Dendritic cell treated with granulocyte-macrophage colony-stimulating factor and Interleukin-4, amounts not matched to agents 40 ng/mL and 50 ng/mL, for 4 days (primary cell): ENCODE data around the gene PHLPP2.
"Not testable (repeated sequence)": the region's sequence is repeated elsewhere in the genome, so short reads cannot be mapped to it uniquely, and the experiment has no call there.

Experiments
- H3K27ac Mint-ChIP-seq: one replicate; pipeline ENCODE4 v1.8.0; 2022; ENCODE audit warnings: mild to moderate bottlenecking, mixed read lengths
- H3K27me3 Mint-ChIP-seq: one replicate; pipeline ENCODE4 v1.8.0; 2022; ENCODE audit warnings: mild to moderate bottlenecking, mixed read lengths
- H3K36me3 Mint-ChIP-seq: one replicate; pipeline ENCODE4 v1.8.0; 2022; ENCODE audit warnings: low read depth, mixed read lengths
- H3K4me1 Mint-ChIP-seq: one replicate; pipeline ENCODE4 v1.8.0; 2022; ENCODE audit warnings: low read depth, mixed read lengths
- H3K4me3 Mint-ChIP-seq: one replicate; pipeline ENCODE4 v1.8.0; 2022; ENCODE audit warnings: mild to moderate bottlenecking, moderate library complexity, mixed read lengths
- H3K9me3 Mint-ChIP-seq: one replicate; pipeline ENCODE4 v1.8.0; 2022; ENCODE audit warnings: mixed read lengths
- intact Hi-C: fragments of 100-400 bp; cut with micrococcal nuclease; formaldehyde crosslinking; loops from one replicate; pipeline ENCODE4 v1.15.0; 2022

PHLPP2 gene

DNA sequence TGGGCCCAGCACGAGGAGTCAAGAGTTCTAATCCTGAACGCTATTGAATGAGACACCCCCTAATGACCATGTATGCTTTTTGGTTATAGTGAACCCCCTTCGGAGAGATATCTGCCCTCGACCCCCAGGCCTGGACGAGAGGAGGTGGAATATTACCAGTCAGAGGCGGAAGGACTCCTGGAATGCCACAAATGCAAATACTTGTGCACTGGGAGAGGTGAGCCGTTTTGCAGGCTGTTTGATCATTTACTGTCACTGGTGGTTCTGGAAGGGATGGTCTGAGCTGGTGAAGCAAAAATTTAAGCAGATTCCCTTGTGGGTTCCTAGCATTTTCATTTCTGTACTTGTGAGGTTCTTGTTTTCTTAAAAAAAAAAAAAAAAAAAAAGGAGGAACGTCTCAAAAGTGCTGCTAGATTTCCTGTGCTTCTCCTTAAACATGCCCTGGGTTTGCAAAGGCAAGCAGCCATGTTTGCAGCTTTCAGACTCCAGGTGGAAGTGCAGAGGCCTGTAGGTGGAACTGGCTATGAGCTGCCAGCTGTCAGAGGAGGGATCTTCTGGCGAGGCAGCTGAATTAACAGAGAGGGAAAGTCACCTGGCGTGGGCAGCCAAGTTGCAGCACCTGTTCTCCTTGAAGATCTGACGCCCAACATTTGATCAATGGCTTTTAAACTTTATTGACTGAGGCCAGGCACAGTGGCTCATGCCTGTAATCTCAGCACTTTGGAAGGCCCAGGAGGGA is 95.1 kb downstream of the PHLPP2 start:
- Mint-ChIP-seq H3K9me3 (no peaks in the 10 kb centered on the region), H3K4me3 (no peak overlapping the region), H3K27me3 (peaks cover 44% of the 10 kb centered on the region), H3K36me3 (no peaks in the 10 kb centered on the region), H3K4me1 (peaks cover 16% of the 10 kb centered on the region), H3K27ac (no peak overlapping the region)
- intact Hi-C loops, result no loop called here

DNA sequence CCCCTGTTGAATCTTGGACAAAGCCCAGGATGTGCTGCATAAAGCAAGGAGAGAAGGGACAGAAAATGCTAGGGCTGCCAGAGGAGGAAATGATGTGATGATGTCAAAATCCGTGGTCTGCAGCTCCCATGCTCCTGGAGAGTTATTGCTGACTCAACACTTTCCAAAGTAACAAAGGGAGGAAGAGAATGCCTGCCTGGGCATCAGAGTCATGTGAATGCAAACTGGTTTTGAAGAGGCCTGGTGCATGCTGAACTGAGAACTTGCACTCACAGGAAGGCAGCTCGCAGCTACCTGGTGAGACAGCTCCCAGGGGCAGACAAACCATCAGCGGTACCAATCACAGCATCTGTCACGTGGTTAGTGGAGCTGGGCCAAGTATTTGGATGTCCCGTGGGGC is 95.7 kb downstream of the PHLPP2 start:
- no peak overlapping the region for H3K27ac Mint-ChIP-seq
- peaks cover 16% of the 10 kb centered on the region for H3K4me1 Mint-ChIP-seq
- no peaks in the 10 kb centered on the region for H3K9me3 Mint-ChIP-seq

GRCh38 chr16:71627731-71628181 is 96.7 kb downstream of the PHLPP2 start:
- Mint-ChIP-seq H3K36me3 (no peaks in the 10 kb centered on the region), H3K9me3 (no peaks in the 10 kb centered on the region), H3K27me3 (peaks cover 44% of the 10 kb centered on the region), H3K4me3 (no peak overlapping the region), H3K4me1 (peaks cover 16% of the 10 kb centered on the region), H3K27ac (no peak overlapping the region)
- intact Hi-C loops, result no loop called here

More for the DNA sequence above, 95.7 kb downstream of the PHLPP2 start:
- H3K27me3 Mint-ChIP-seq, result peaks cover 44% of the 10 kb centered on the region
- intact Hi-C loops, result no loop called here
- H3K4me3 Mint-ChIP-seq, result no peak overlapping the region
- no peaks in the 10 kb centered on the region for H3K36me3 Mint-ChIP-seq

GRCh38 chr16:71626858-71627213 is 97.7 kb downstream of the PHLPP2 start:
- Mint-ChIP-seq H3K27me3 (peaks cover 48% of the 10 kb centered on the region), H3K4me3 (no peak overlapping the region), H3K36me3 (no peaks in the 10 kb centered on the region)

GRCh38 chr16:71626018-71626857 is 98.3 kb downstream of the PHLPP2 start, which contains the start of gene MARVELD3:
TSS of gene MARVELD3 (plus strand) at chr16:71626184. CDS start at chr16:71626230, 46 bp downstream.
- H3K27ac Mint-ChIP-seq, result no peak within 1 kb of the TSS
- peaks cover 16% of the 10 kb centered on the region for H3K4me1 Mint-ChIP-seq
- no peaks in the 10 kb centered on the region for H3K36me3 Mint-ChIP-seq
- no peaks in the 10 kb centered on the region for H3K9me3 Mint-ChIP-seq
- intact Hi-C loops, result no loop called here
- H3K27me3 Mint-ChIP-seq, result peaks cover 46% of the 10 kb centered on the region
- peak within 1 kb of the TSS; percentile 35 for H3K4me3 Mint-ChIP-seq

More at GRCh38 chr16:71626858-71627213, 97.7 kb downstream of the PHLPP2 start:
- no peak overlapping the region for H3K27ac Mint-ChIP-seq
- H3K4me1 Mint-ChIP-seq, result peaks cover 16% of the 10 kb centered on the region
- H3K9me3 Mint-ChIP-seq, result no peaks in the 10 kb centered on the region
- intact Hi-C loops, result no loop called here

GRCh38 chr16:71625113-71625850 is 99.2 kb downstream of the PHLPP2 start:
- H3K36me3 Mint-ChIP-seq, result no peaks in the 10 kb centered on the region
- no peaks in the 10 kb centered on the region for H3K9me3 Mint-ChIP-seq
- H3K4me1 Mint-ChIP-seq, result peaks cover 16% of the 10 kb centered on the region
- H3K27me3 Mint-ChIP-seq, result peaks cover 52% of the 10 kb centered on the region
- no peak overlapping the region for H3K27ac Mint-ChIP-seq
- no peak overlapping the region for H3K4me3 Mint-ChIP-seq
- intact Hi-C loops, result no loop called here

DNA sequence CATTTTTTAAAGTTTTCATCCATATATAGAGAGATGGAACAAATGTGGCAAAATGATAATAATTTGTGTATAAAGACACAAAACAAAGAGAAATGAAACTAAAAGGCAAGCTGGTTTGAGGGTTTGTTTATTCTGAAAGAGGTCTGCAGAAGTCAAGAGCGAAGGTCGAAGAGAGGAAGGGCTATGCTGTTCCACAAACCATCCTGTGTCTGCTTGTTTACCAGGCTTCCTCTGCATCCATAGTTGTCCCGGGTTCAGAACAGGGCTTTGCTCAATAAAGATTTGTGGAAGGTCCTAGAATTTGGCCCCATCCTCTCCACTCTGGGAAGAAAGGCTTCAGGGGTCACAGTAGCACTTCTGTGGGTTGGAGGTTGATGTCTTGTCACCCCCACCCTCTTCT is 100.9 kb downstream of the PHLPP2 start:
- Mint-ChIP-seq H3K4me3 (no peak overlapping the region), H3K27ac (no peak overlapping the region)
- intact Hi-C loops, result no loop called here

GRCh38 chr16:71622088-71622487 is 102.4 kb downstream of the PHLPP2 start:
- H3K27me3 Mint-ChIP-seq, result peaks cover 34% of the 10 kb centered on the region
- no peaks in the 10 kb centered on the region for H3K4me1 Mint-ChIP-seq
- H3K4me3 Mint-ChIP-seq, result no peak overlapping the region
- H3K36me3 Mint-ChIP-seq, result no peaks in the 10 kb centered on the region
- H3K27ac Mint-ChIP-seq, result no peak overlapping the region
- intact Hi-C loops, result no loop called here
- H3K9me3 Mint-ChIP-seq, result no peaks in the 10 kb centered on the region

More for the DNA sequence above, 100.9 kb downstream of the PHLPP2 start:
- Mint-ChIP-seq H3K4me1 (peaks cover 5% of the 10 kb centered on the region), H3K27me3 (peaks cover 45% of the 10 kb centered on the region), H3K36me3 (no peaks in the 10 kb centered on the region), H3K9me3 (no peaks in the 10 kb centered on the region)

GRCh38 chr16:71618429-71618828 is 106.1 kb downstream of the PHLPP2 start:
- Mint-ChIP-seq H3K27ac (no peak overlapping the region), H3K27me3 (peaks cover 22% of the 10 kb centered on the region), H3K4me3 (no peak overlapping the region), H3K9me3 (no peaks in the 10 kb centered on the region), H3K36me3 (no peaks in the 10 kb centered on the region), H3K4me1 (no peaks in the 10 kb centered on the region)
- intact Hi-C loops, result loop anchor here (10.0 kb wide), 2 partner anchors 74 to 114 kb away; no protein-coding TSS in a partner anchor

DNA sequence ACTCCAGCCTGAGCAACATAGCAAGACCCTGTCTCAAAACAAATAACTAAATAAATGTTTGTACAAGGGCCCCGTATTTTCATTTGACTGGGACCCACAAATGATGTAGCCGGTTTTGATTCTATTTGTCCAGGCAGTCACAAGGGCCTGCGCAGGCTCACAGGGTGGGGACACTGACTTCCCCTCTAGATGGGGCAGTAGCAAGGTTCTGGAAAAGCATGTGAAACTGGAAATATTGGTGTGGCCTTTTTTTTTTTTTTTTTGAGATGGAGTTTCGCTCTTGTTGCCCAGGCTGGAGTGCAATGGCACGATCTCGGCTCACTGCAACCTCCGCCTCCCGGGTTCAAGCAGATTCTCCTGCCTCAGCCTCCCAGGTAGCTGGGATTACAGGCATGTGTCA is 109.5 kb downstream of the PHLPP2 start:
- not testable (repeated sequence) for H3K27ac Mint-ChIP-seq, H3K36me3 Mint-ChIP-seq, H3K9me3 Mint-ChIP-seq, H3K4me3 Mint-ChIP-seq, H3K4me1 Mint-ChIP-seq
- peaks cover 21% of the 10 kb centered on the region for H3K27me3 Mint-ChIP-seq
- intact Hi-C loops, result loop anchor here (10.0 kb wide), 2 partner anchors 70 to 110 kb away; no protein-coding TSS in a partner anchor

DNA sequence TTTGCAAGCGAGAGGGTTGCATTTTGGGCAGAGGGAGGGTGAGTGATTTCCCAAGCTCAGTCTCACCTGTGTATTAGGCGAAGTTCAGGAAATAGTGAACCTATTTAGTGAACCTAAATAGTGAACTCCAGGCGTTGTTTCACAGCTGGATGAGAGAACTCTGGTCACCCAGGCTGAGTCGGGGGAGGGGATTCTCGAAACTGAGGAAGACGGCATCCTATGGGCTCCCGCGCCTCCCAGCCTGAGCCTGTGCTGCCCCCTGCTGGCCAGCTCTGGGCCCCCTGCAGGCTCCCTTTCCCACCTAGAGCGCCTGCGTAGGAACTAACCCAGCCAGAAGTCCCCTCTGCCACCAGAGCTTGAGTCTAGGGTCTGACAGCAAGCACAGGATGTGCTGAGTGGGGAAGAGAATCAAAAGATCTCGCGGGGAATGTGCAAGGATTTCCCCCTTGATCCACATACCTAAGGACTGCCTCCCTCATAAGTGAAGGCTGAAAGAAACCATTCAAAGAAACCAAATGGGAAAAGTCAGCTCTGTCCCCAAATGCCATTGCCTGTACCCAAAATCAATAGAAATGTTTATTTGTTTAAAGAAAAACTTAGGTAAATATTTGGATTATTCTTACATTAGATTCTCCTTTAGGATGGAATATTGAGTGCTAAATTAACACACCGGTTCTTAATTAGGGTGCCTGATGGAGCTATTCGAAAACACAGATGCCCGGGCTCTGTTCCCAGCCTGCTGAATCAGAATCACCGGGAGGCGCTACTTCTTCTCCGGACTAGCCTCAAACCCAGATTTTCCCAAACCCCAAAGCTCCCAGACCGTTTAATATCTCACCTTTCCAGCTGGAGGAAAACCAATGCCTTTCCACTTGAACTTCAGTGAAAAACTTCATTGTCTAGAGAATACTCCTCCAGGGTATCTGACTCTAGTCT is 113.3 kb downstream of the PHLPP2 start:
- Mint-ChIP-seq H3K27ac (no peak overlapping the region), H3K36me3 (no peaks in the 10 kb centered on the region), H3K4me1 (no peaks in the 10 kb centered on the region), H3K27me3 (peaks cover 22% of the 10 kb centered on the region), H3K4me3 (no peak overlapping the region), H3K9me3 (no peaks in the 10 kb centered on the region)
- intact Hi-C loops, result loop anchor here (1.0 to 10.0 kb wide), 3 partner anchors 66 to 199 kb away; no protein-coding TSS in a partner anchor

DNA sequence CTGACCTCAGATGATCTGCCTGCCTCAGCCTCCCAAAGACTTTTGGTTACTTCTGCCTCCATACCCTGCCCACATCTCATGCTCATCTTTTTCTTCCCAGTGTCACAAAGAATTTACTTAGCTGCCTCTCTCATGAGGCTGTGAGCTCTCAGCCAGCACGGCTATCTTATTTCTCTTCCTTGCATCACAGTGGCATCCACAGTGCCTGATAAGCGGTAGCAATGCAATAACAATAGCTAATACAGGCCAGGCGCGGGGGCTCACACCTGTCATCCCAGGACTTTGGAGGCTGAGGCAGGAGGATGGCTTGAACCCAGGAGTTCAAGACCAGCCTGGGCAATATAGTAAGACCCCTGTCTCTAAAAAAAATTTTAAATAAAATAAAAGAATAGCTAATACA is 114.1 kb downstream of the PHLPP2 start:
- no peaks in the 10 kb centered on the region for H3K9me3 Mint-ChIP-seq
- intact Hi-C loops, result loop anchor here (10.0 kb wide), 2 partner anchors 66 to 106 kb away; no protein-coding TSS in a partner anchor
- H3K27ac Mint-ChIP-seq, result no peak overlapping the region
- peaks cover 23% of the 10 kb centered on the region for H3K27me3 Mint-ChIP-seq
- H3K4me1 Mint-ChIP-seq, result no peaks in the 10 kb centered on the region
- no peaks in the 10 kb centered on the region for H3K36me3 Mint-ChIP-seq
- no peak overlapping the region for H3K4me3 Mint-ChIP-seq

DNA sequence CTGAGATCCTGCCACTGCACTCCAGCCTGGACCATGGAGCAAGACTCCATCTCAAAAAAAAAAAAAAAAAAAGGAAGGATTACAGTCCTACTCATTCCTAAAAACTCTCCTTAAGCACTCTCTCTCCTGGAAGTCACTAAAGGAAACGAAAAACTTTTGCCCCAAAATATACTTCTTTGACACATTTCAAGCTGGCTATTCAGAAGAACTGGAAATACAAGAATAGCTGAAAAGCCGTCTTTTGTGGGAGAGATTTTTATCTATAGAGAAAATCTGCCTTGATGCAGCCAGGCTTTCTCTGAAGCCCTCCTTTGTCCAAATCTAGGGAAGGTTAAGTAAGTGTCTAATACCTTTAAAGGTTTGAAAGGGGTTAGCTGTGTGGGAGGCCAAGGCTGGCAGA is 115.4 kb downstream of the PHLPP2 start:
- Mint-ChIP-seq H3K27ac (no peak overlapping the region), H3K36me3 (no peaks in the 10 kb centered on the region), H3K4me1 (no peaks in the 10 kb centered on the region), H3K9me3 (no peaks in the 10 kb centered on the region), H3K4me3 (no peak overlapping the region), H3K27me3 (peaks cover 21% of the 10 kb centered on the region)
- intact Hi-C loops, result no loop called here
